HG03045 (cell line): ENCODE measurements around the gene LKAAEAR1.

Source experiments
- ATAC-seq: cut with Tn5 transposase; IDR thresholded peaks from one replicate; pipeline ENCODE4 v1.9.1; 2021; ENCODE audit warnings: mild to moderate bottlenecking, moderate library complexity; ENCODE audit not compliant: unreplicated experiment

The LKAAEAR1 gene

DNA sequence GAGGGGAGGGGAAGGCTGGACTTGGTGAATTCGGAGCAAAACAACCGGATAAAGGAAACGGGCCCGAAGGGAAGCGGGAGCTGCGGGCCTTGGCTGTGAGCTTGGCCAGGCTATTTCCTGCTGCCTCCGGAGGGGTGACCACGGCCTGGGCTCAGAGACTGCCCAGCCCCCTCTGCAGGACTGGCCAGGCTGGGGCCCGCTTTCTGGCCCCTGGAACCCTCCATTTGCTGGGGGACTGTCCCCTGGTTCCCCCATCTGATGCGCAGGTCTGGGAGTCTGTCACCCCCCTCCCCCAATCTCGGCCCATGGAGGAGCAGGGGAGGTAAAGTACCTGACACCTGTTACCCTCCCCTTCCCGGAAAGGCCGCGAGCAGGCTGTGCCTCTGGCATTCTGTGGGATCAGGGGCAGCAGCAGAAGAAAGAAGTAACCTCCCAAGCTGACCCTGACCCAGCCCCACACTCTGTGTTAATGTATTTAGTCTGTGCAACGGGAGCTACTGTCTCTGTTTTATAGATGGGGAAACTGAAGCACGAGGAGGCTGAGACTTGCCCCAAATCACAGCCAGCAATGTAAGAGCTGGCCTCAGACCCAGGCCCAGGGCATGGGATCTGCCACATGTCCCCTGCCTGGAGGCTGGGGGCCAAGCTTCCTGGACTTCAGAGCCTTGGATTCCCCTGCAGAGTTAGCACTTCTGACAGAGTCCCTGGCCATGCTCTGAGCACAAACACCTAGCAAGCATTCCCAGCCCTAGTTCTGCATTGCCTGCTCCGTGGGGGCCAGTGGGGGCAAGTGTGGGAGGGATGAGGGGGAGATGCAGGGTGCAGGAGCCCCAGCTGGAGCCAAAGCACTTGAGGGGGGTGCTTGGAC is 44.7 kb downstream of the LKAAEAR1 start:
- ATAC-seq: no peak

DNA sequence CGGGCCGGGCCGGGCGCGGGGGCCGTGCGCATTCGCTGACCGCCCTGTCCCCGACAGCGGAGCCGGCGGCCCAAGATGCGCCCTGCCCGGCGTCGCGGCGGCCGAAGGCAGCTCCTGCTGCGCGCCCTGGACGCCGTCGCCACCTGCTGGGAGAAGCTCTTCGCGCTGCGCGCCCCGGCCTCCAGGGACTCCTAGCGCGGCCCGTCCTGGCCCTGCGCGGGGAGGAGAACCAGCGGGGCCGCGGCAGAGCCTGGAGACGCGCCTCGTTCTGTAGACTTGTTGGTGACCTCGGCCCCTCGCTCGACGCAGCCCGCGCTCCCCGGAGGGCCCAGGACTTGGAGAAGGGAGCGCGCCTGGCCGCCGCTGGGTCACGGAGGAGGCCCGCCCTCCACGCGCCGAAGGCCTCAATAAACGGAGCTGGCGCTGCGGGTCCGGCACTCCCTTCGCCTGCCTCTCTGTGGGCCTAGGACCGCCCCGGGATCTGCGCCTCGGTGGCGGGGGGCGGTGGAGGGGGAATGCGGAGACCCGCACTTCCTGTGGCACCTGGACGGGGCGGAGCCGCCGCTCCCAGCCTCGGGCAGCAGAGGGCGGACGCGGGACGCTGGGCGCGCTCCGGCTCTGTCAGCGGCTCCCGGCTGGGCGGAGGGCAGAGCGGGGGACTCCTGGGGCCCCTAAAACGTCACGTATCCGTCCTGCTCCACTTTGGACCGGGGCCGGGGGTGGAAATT is 45.5 kb downstream of the LKAAEAR1 start:
- ATAC-seq: peak; percentile 41

DNA sequence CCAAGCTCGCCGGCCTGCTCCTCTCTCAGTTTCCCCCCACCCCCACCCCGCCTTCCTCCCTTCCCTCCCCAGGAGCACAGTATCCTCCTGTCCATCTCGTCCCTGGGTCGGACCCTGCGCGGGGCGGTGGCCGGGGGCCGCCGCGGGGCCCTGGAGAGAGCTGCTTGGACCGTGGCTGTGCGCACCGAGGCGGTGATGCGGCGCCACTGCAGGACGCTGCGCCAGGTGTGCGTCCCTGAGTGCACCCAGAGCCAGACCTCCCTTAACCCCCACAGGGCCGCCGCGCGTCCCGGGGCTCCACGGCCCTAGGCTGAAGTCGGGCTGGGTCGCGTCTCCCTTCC is 46.0 kb downstream of the LKAAEAR1 start:
- ATAC-seq: peak; percentile 25

GRCh38 chr20:64037498-64038213 is 46.5 kb downstream of the LKAAEAR1 start:
- peak; percentile 5 for ATAC-seq

DNA sequence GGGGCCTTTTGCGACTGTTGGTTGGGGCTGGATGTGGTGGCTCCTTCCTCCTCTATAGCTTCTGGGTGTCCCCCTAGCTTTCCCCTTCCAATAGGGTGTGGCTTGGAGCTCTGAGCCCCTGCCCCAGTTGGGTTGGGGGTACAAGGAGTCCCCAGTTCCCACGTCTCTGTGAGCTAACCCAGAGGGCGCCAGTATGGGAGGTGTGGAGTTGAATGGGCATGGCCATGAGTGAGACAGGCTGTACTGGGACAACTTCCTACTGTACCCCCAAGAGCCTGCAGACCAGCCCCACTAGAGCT is 47.0 kb downstream of the LKAAEAR1 start:
- no peak for ATAC-seq

GRCh38 chr20:64036346-64037198 is 47.6 kb downstream of the LKAAEAR1 start:
- ATAC-seq: no peak

DNA sequence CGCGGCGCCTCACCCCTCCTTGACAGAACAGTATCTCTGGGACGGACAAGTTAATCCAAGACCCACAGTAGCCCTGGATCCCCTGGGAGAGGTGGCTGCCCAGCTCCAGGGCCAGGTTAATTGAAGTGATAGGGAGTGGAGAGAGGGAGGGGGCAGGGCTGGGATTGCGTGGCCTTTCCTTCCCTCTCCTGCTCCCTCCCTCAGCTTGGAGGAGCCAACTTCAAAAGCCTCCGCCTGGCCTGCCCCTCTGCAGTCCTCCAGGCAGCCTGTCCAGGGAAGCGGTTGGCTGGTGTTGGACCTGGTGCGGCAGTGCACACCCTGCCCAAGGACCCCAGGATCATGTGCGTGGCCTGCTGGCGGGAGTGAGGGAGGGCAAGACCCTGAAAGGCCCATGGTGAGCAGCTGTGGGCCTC is 48.3 kb downstream of the LKAAEAR1 start, which contains the start of gene C20orf204:
C20orf204 (plus strand) TSS at position 250 of the 413 bp plus-strand sequence; CDS start at position 392, 142 bp downstream.
- ATAC-seq: no peak

- ATAC-seq: no peak
These were observed 48.9 kb downstream of the LKAAEAR1 start for GRCh38 chr20:64035066-64035932.

DNA sequence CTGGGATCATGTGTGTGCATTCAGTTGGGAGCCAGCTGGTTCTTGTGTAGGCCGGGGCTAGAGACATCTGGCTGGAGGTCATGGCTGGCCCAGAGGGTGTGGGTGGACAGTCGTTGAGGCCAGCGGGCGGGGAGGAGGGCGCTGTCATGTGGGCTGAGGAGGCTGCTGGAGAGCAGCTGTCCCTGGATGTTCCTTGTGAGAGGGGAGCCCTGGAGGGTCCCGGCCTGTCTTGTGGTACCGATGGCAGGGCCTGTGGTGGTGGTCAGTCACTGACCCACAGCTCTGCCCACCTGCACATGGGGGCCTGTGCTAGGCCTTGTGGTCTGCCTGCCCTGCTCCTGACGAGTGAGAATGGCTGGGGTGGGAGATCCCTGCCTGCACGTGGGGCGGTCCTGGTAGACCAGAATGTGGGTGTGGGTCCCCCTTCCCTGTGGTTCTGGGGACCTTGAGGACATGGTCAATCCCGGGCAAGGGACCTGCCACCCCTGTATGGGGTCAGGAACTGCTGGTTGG is 50.2 kb downstream of the LKAAEAR1 start:
- no peak for ATAC-seq
